ENCODE measurements around the gene CRYBA1. TPM values are rescaled to one million over a fixed set of nuclear protein-coding genes. Genes with fewer than 3 reads are reported as not detected.

The CRYBA1 gene
- total and polyA plus RNA-seq, 2 donors (not counting 3 experiments of a cell fraction or from before 2014, with no cell fraction given) = not detected

- FAIRE-seq (no peak), DNase-seq (ENCODE audit: low read depth, low spot score) (peak; percentile 51)
- Histone ChIP-seq H3K27me3 (ENCODE audit: control insufficient read depth in 2 of 2, insufficient read depth in 2 of 2, low read length in 2 of 2) (no peaks in the 10 kb centered on the region), H3K4me3 (replicated peaks in 1 of 3; ENCODE audit: insufficient read depth in 1 of 3, low read depth in 1 of 3, low read length in 3 of 3) (no peak overlapping the region), H3K9me3 (replicated peaks; ENCODE audit: control insufficient read depth, insufficient read depth, low read length) (no peaks in the 10 kb centered on the region), H3K36me3 (ENCODE audit: control insufficient read depth in 2 of 2, extremely low read depth in 1 of 2, insufficient read depth in 2 of 2, low read length in 2 of 2) (no peaks in the 10 kb centered on the region), H3K4me1 (ENCODE audit: control insufficient read depth, extremely low read depth, insufficient read depth, low read length) (peaks cover 24% of the 10 kb centered on the region), H3K27ac (ENCODE audit: insufficient read depth, low read depth, low read length) (no peak overlapping the region), H3K4me2 (ENCODE audit: insufficient read depth, low read length) (no peak overlapping the region), H2AFZ (ENCODE audit: low read depth, low read length) (no peak overlapping the region), H4K20me1 (replicated peaks; ENCODE audit: control insufficient read depth, extremely low read depth, insufficient read depth, low read length) (peaks cover 6% of the 10 kb centered on the region), H3K79me2 (ENCODE audit: control insufficient read depth, insufficient read depth, low read length) (no peaks in the 10 kb centered on the region), H3K9ac (replicated peaks; ENCODE audit: extremely low read depth, insufficient read depth, low read length) (no peak overlapping the region), H3K9me1 (replicated peaks; ENCODE audit: control insufficient read depth, extremely low read depth, insufficient read depth, low read length) (no peaks in the 10 kb centered on the region)
- dilution Hi-C loops (cut with MboI; ENCODE audit: extremely low pct_ligation_motif_present, low sequenced_read_pairs) = no loop called here
- ChIA-PET POLR2A (no interaction called here), CTCF (interaction anchor here (0.8 to 4.1 kb wide), 12 partner anchors 10 to 104 kb away, joined by 3 to 42 read pairs (median 4); no protein-coding TSS in a partner anchor)
- TF ChIP-seq EZH2 (IDR thresholded peaks at IDR 0.05; ENCODE audit: borderline replicate concordance, low read depth, low read length, severe bottlenecking) (no peak), FOS (IDR thresholded peaks at IDR 0.05; ENCODE audit: borderline replicate concordance, insufficient read depth, low read length) (no peak), CTCF (IDR thresholded peaks at IDR 0.05; ENCODE audit: extremely low read depth in 1 of 2, insufficient read depth in 1 of 2, low read depth in 1 of 2, low read length in 2 of 2) (peak; percentile 37 to 42), POLR2AphosphoS5 (IDR thresholded peaks at IDR 0.05; ENCODE audit: insufficient read depth, low read depth, low read length) (no peak), GATA2 (IDR thresholded peaks at IDR 0.05; ENCODE audit: insufficient read depth, insufficient read length, low read depth, low read length) (no peak), MYC (IDR thresholded peaks at IDR 0.05; ENCODE audit: low read depth, low read length) (no peak), JUN (IDR thresholded peaks at IDR 0.05; ENCODE audit: borderline replicate concordance, insufficient read depth, insufficient read length, low read depth) (no peak)
- BruUV-seq (replicated peaks) = no TSS peak
- intact Hi-C loops (cut with micrococcal nuclease) = no loop called here
These were observed 5.6 kb downstream of the CRYBA1 start for GRCh38 chr17:29252101-29252791.
